Heart left ventricle (tissue), 13 donors: ENCODE data around the gene ENOX1.

Experiments
- CTCF ChIP-seq, 12 donors: fragments of 200-600 bp; sonication (generic) in 4 of 12; IDR thresholded peaks; one replicate each; pipeline versions ENCODE4 v1.5.0 to v1.8.0; 2018 to 2022; ENCODE audit warnings: antibody characterized with exemption in 12 of 12, mild to moderate bottlenecking in 5 of 12
- POLR2A ChIP-seq, 2 donors: fragments of 450-650 bp; IDR thresholded peaks; one replicate each; pipeline ENCODE4 v1.6.1; 2017; ENCODE audit warnings: antibody characterized with exemption in 2 of 2, mild to moderate bottlenecking in 2 of 2, moderate library complexity in 2 of 2
- donor health status: ischemic (EF 13 %, LVEDD 7.1; RV severe dilation, severe dysfunction).
- donor health status: DM: no; HTN: yes; CAD: no.
- donor health status: DM: no; HTN: no; CAD: no.
- donor health status: ischemic (EF 25% LVEDD 6.9; RV normal size, moderate dysfunction).
- donor health status: ischemic (EF 25% LVEDD 5.7; RV mildly dilated, moderate dysfunction).
- donor health status: ischemic (EF 35%, LVEDD 5.7; RV mildly dilated, moderate dysfunction).
- donor health status: nonischemic (EF 11% LVEDD 7.7; RV severe dilation, severe dysfunction).
- donor health status: DM: yes; HTN: yes; CAD: no.
- donor health status: PGD.
- donor health status: ischemic (EF 29% LVEDD 5.4; RV normal size, mild dysfunction).
- donor health status: nonischemic (EF 23%, LVEDD 6.1; RV moderate dilation, normal function).

DNA sequence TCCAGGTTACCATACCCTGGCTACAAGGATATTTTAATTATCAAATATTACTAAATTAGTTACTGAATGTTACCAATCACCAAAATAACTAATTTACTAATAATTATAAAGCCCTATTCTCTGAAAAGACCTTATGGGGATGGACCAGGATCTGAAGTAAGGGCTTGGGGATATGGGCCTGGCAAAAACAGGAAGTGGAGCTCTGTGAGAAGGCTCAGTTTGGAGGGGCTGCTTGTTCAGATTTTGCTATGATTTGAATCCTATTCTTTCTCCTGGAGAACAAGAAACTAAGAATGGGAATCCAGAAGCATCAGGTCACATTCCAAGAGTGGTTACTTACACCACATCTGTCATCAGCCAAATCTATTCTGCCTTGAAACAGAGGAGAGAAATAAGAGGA, 615.3 kb downstream of the ENOX1 start:
- no peak for TF ChIP-seq POLR2A (IDR thresholded peaks at IDR 0.05)
- no peak for TF ChIP-seq CTCF (IDR thresholded peaks at IDR 0.05)
